ENCODE results near the gene TAX1BP3. TPM values are rescaled to one million over a fixed set of nuclear protein-coding genes. Genes with fewer than 3 reads are reported as not detected.

TAX1BP3 gene
- total RNA-seq, 4 donors from 2014 or later: 183 to 303 (median 249) TPM

DNA sequence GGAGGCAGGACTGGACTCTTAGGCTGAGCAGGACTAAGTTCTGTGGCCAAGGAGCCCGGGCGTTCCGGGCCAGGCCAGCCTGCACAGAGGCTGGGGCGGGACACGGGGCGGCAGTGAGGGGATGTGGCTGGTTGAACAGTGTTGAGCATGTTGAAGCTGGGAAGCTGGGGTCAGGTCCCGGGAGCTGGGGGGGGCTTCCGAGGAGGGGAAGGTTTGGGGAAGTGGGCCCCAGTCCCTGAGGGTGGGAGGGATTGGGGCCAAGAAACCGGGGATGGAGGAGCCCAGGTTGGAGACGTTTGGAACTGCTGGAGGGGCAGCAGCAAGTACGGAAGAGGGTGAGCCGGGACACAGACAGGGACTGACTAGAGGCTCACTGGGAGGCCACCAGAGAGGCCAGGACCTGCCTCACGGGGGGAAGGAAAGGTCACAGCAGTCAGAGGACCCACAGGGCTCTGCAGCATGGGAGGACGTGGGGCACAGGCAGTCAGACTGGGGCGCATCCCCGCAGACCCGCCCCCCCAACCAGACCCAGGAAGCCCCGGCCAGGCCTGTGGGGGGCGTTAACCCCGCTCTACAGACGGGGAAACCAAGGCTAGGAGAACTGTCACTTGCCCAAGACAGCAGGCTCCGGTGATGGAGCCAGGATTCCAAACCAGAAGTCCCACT lies 9.5 kb downstream of the TAX1BP3 start:
- WGBS, 2 donors: 33 to 34% methylated on average over 14 to 15 of the region's 22 CpGs
- H3K4me3 ChIP-seq: no peak overlapping the region
- H3K27me3 ChIP-seq: no peaks in the 10 kb centered on the region
- H3K9me3 ChIP-seq: no peaks in the 10 kb centered on the region
- TF ChIP-seq EP300 (IDR thresholded peaks at IDR 0.05): no peak
- TF ChIP-seq, protein P1, sequence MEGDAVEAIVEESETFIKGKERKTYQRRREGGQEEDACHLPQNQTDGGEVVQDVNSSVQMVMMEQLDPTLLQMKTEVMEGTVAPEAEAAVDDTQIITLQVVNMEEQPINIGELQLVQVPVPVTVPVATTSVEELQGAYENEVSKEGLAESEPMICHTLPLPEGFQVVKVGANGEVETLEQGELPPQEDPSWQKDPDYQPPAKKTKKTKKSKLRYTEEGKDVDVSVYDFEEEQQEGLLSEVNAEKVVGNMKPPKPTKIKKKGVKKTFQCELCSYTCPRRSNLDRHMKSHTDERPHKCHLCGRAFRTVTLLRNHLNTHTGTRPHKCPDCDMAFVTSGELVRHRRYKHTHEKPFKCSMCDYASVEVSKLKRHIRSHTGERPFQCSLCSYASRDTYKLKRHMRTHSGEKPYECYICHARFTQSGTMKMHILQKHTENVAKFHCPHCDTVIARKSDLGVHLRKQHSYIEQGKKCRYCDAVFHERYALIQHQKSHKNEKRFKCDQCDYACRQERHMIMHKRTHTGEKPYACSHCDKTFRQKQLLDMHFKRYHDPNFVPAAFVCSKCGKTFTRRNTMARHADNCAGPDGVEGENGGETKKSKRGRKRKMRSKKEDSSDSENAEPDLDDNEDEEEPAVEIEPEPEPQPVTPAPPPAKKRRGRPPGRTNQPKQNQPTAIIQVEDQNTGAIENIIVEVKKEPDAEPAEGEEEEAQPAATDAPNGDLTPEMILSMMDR (IDR thresholded peaks at IDR 0.05): peak in 1 of 5 experiments; percentile 2
- DNase-seq (ENCODE audit: low spot score in 2 of 2): no peak
- peaks cover 0 to 43% (median 0%) of the 10 kb centered on the region in 3 donors for H3K36me3 ChIP-seq
- peaks cover 4 to 73% (median 26%) of the 10 kb centered on the region in 4 donors for H3K4me1 ChIP-seq
- H3K27ac ChIP-seq: peak overlapping the region; percentile 54 to 99 (median 82)

DNA sequence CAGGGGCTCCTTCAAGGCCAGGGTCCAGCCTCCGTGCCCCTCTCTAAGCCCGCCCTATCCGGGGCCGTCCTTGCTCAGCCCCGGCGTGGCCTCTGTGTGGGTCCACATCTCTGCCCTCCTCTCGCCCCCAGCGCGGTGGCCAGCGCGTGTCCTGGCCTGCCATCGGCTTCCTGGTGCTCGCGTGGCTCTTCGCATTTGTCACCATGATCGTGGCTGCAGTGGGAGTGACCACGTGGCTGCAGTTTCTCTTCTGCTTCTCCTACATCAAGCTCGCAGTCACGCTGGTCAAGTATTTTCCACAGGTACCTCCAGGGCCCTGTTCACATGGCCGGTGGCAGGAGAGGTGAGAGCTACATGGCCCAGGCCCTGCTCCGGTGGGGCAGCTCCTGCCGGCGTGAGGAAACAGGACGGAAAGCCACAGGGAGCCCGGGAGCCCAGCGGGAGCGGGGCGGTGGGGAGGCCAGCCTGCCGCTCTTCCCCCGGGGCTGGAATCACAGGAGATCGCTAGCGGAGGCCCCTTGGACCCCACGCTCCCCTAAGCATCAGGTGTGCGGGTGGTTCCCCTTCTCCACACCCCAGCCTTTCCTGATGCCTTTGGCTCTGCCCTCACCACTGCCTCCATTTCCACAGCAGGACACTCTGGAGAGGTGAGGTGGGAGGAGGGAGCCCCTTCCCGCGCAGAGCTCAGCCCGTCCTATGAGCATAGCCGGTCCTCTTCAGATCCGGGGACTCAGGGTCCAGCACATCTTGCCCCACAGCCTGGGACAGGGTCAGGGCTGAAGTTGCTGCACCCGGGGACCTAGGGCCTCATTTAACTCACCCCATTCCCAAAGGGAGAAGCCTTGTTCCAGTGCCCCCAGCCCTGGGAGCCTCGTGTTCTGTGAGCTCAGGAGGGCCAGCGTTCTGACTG lies 10.2 kb downstream of the TAX1BP3 start:
- H3K4me3 ChIP-seq: no peak overlapping the region
- H3K27me3 ChIP-seq: no peaks in the 10 kb centered on the region
- DNase-seq (ENCODE audit: low spot score in 2 of 2): no peak
- TF ChIP-seq POLR2A (IDR thresholded peaks at IDR 0.05) (no peak), EP300 (IDR thresholded peaks at IDR 0.05) (peak in 1 of 2 donors; percentile 12)
- TF ChIP-seq, protein P1 (IDR thresholded peaks at IDR 0.05): no peak
- no peaks in the 10 kb centered on the region for H3K9me3 ChIP-seq
- H3K4me1 ChIP-seq: peaks cover 4 to 68% (median 26%) of the 10 kb centered on the region in 4 donors
- peak overlapping the region; percentile 54 to 99 (median 82) for H3K27ac ChIP-seq
- H3K36me3 ChIP-seq: peaks cover 0 to 35% (median 0%) of the 10 kb centered on the region in 3 donors
- WGBS, 2 donors: 83 to 85% methylated on average over 36 to 41 of the region's 42 CpGs

- Histone ChIP-seq H3K9me3 (no peaks in the 10 kb centered on the region), H3K4me3 (no peak overlapping the region)
Measured at GRCh38 chr17:3657588-3657869, 10.8 kb downstream of the TAX1BP3 start.

DNA sequence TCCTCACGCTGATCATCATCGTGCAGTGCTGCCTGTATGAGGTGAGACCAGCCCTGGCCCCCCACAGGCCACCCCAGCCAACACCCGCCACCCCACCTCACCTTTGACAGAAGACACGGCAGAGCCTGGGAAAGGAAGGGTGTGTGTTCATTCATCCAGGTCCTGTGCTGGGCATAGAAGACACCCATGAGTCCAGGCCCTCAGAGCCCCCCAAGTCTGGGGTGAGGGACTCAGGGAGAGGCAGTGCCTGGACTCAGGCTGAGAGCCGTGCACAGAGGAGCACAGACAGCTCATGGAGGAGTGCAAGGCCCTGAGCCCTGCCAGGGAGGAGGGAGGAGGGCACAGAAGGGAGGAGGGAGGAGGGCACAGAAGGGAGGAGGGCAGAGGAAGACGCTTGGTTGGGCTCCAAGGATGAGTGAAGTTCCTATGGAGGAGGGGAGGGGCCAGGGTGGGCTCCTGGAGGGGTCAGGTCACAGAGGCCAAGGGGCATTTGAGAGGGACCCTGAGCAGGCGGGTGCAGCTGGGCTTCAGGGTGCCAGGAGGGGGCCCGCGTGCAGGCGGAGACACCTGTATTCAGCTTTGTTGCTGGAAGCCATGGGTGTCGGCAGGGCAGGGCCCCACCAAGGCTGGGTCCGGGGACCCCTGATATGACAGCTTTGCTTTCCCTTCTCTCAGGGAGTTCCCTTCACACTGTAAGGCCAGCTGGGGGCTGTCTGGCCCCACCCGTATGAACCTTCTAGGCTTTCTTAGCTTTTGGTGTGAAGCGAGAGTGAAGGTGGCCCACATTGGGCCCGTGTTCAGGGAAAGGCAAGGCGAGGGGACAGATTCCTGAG lies 11.4 kb downstream of the TAX1BP3 start:
- peaks cover 4 to 63% (median 26%) of the 10 kb centered on the region in 4 donors for H3K4me1 ChIP-seq
- H3K36me3 ChIP-seq: peaks cover 0 to 27% (median 0%) of the 10 kb centered on the region in 3 donors
- no peak for DNase-seq (ENCODE audit: low spot score in 2 of 2)
- WGBS, 2 donors: 83 to 87% methylated on average over 16 of the region's 16 CpGs
- TF ChIP-seq, protein P1 (IDR thresholded peaks at IDR 0.05): no peak
- TF ChIP-seq POLR2A (IDR thresholded peaks at IDR 0.05) (no peak), EP300 (IDR thresholded peaks at IDR 0.05) (no peak)
- no peak overlapping the region for H3K4me3 ChIP-seq
- H3K27ac ChIP-seq: peak overlapping the region; percentile 1 to 99 (median 76)
- no peaks in the 10 kb centered on the region for H3K27me3 ChIP-seq
- no peaks in the 10 kb centered on the region for H3K9me3 ChIP-seq

More at GRCh38 chr17:3657588-3657869, 10.8 kb downstream of the TAX1BP3 start:
- TF ChIP-seq, protein P1 (IDR thresholded peaks at IDR 0.05): no peak
- TF ChIP-seq POLR2A (IDR thresholded peaks at IDR 0.05) (no peak), EP300 (IDR thresholded peaks at IDR 0.05) (no peak)
- H3K36me3 ChIP-seq: peaks cover 0 to 29% (median 0%) of the 10 kb centered on the region in 3 donors
- no peak for DNase-seq (ENCODE audit: low spot score in 2 of 2)
- H3K4me1 ChIP-seq: peaks cover 4 to 67% (median 26%) of the 10 kb centered on the region in 4 donors
- peak overlapping the region; percentile 54 to 99 (median 82) for H3K27ac ChIP-seq
- H3K27me3 ChIP-seq: no peaks in the 10 kb centered on the region
- WGBS, 2 donors: 81 to 85% methylated on average over 5 to 6 of the region's 7 CpGs

All from tibial nerve (tissue), 4 donors.